HCT116 (cell line): ENCODE data around the gene BCAR3. TPM values are rescaled to one million over a fixed set of nuclear protein-coding genes. Genes with fewer than 3 reads are reported as not detected.

Source experiments
- ATAC-seq: fragments of 200-7000 bp; cut with Tn5 transposase; 2 replicates; pipeline ENCODE4 v1.9.1; 2020; ENCODE audit warnings: mild to moderate bottlenecking, moderate library complexity
- BruUV-seq: library from RNA; stranded (reverse); fragments of 400-500 nt; replicated peaks from 2 replicates; lab custom pipeline; 2021; lab: Mats Ljungman, UMichigan
- CTCF ChIA-PET: fragments of 300-600 bp; sonication (Branson Sonifier 250); formaldehyde crosslinking; loops from one replicate; lab custom pipeline; 2021; ENCODE audit warnings: antibody characterized with exemption; lab: Charles Lee
- POLR2A ChIA-PET: fragments of 300-600, 350-600 bp; sonication (Branson Sonifier 250); formaldehyde crosslinking; loops from one replicate; lab custom pipeline; 2021; ENCODE audit warnings: antibody characterized with exemption; lab: Charles Lee
- RAD21 ChIA-PET, 2 experiments: fragments of 300-600 bp; sonication (Branson Sonifier 250); formaldehyde crosslinking; loops; one replicate each; lab custom pipeline; 2023; ENCODE audit warnings: low total read pairs in 2 of 2; ENCODE audit not compliant: uncharacterized antibody in 2 of 2, unreplicated experiment in 2 of 2, low non-redundant PET in 1 of 2; lab: Charles Lee
- DNase-seq: peaks from one replicate; pipeline ENCODE4 v3.0.0-alpha.2; 2010; ENCODE audit warnings: low read depth, low spot score
- H2AFZ ChIP-seq: fragments of 200-600 bp; shearing (Covaris generic), sonication (generic); 2 replicates; pipeline ENCODE4 v1.6.1; 2017; ENCODE audit warnings: low read depth, mixed run types, mixed read lengths, antibody characterized with exemption, low read length; ENCODE audit not compliant: poor library complexity, severe bottlenecking
- H3K27ac ChIP-seq: 2 replicates; pipeline ENCODE4 v1.5.1; 2012; ENCODE audit warnings: low read depth, low read length
- H3K27me3 ChIP-seq: fragments of 200-600 bp; sonication (generic); 2 replicates; pipeline ENCODE4 v1.6.1; 2016; ENCODE audit warnings: mixed run types, low read length, mixed read lengths; ENCODE audit not compliant: insufficient read depth
- H3K36me3 ChIP-seq, 2 experiments: fragments of 200-500 bp in 1 of 2; fragments of 200-600 bp in 1 of 2; sonication (Bioruptor generic) in 1 of 2; sonication (generic) in 1 of 2; 2 replicates each; pipeline versions ENCODE4 v1.5.1 to v1.6.1; 2014 to 2016; ENCODE audit warnings: low read length in 2 of 2, inconsistent platforms in 1 of 2, mixed read lengths in 1 of 2, mixed run types in 1 of 2; ENCODE audit not compliant: insufficient read depth in 2 of 2, control insufficient read depth in 1 of 2
- H3K4me1 ChIP-seq, 2 experiments: fragments of 200-600 bp in 1 of 2; sonication (generic) in 1 of 2; 2 replicates each; pipeline versions ENCODE4 v1.5.1 to v1.6.1; 2012 to 2017; ENCODE audit warnings: low read length in 2 of 2, inconsistent platforms in 1 of 2, mild to moderate bottlenecking in 1 of 2, mixed read lengths in 1 of 2, mixed run types in 1 of 2, moderate library complexity in 1 of 2; ENCODE audit not compliant: insufficient read depth in 2 of 2, control insufficient read depth in 1 of 2
- H3K4me2 ChIP-seq: fragments of 200-600 bp; sonication (generic); 2 replicates; pipeline ENCODE4 v1.6.1; 2017; ENCODE audit warnings: mixed run types, low read length, mixed read lengths
- H3K4me3 ChIP-seq, 2 experiments: fragments of 200-600 bp in 1 of 2; sonication (generic) in 1 of 2; replicated peaks in 1 of 2; 2 replicates each; pipeline ENCODE4 v1.5.1; 2011 to 2016; ENCODE audit warnings: low read length in 2 of 2, control low read depth in 1 of 2, low read depth in 1 of 2, mild to moderate bottlenecking in 1 of 2, mixed read lengths in 1 of 2, mixed run types in 1 of 2
- H3K79me2 ChIP-seq: fragments of 200-600 bp; sonication (generic); 2 replicates; pipeline ENCODE4 v1.6.1; 2017; ENCODE audit warnings: mild to moderate bottlenecking, mixed run types, low read length, moderate library complexity, mixed read lengths; ENCODE audit not compliant: insufficient read depth
- H3K9ac ChIP-seq: fragments of 200-600 bp; sonication (generic); 2 replicates; pipeline ENCODE4 v1.6.1; 2016; ENCODE audit warnings: low read length, mixed read lengths
- H3K9me2 ChIP-seq: fragments of 200-600 bp; sonication (generic), shearing (Covaris generic); 2 replicates; pipeline ENCODE4 v1.6.1; 2017; ENCODE audit warnings: mixed run types, mild to moderate bottlenecking, moderate library complexity; ENCODE audit not compliant: insufficient read depth
- H3K9me3 ChIP-seq, 2 experiments: fragments of 200-500 bp in 1 of 2; fragments of 200-600 bp in 1 of 2; sonication (Bioruptor generic) in 1 of 2; sonication (generic) in 1 of 2; 2 replicates each; pipeline ENCODE4 v1.6.1; 2014 to 2017; ENCODE audit warnings: low read length in 2 of 2, mixed read lengths in 2 of 2, inconsistent platforms in 1 of 2, low read depth in 1 of 2, mild to moderate bottlenecking in 1 of 2, mixed run types in 1 of 2, moderate library complexity in 1 of 2; ENCODE audit not compliant: control insufficient read depth in 1 of 2, insufficient read depth in 1 of 2
- H4K20me1 ChIP-seq: fragments of 200-600 bp; sonication (generic), shearing (Covaris generic); 2 replicates; pipeline ENCODE4 v1.6.1; 2017; ENCODE audit warnings: mixed run types, mild to moderate bottlenecking, moderate library complexity; ENCODE audit not compliant: insufficient read depth
- ATF3 ChIP-seq: IDR thresholded peaks from 2 replicates; pipeline ENCODE4 v1.6.1; 2012
- CBX3 ChIP-seq: IDR thresholded peaks from 2 replicates; pipeline ENCODE4 v1.6.1; 2012; ENCODE audit warnings: low read depth
- CTCF ChIP-seq, 3 experiments: fragments of 200-600 bp in 1 of 3; sonication (generic) in 1 of 3; IDR thresholded peaks in 2 of 3; conservative IDR thresholded peaks in 1 of 3; 2 replicates each; pipeline ENCODE4 v1.5.1; 2012 to 2017; ENCODE audit warnings: low read depth in 2 of 3, low read length in 2 of 3, antibody characterized with exemption in 1 of 3, borderline replicate concordance in 1 of 3, control low read depth in 1 of 3, mild to moderate bottlenecking in 1 of 3, mixed read lengths in 1 of 3, mixed run types in 1 of 3, moderate library complexity in 1 of 3; ENCODE audit not compliant: insufficient read depth in 1 of 3
- ELF1 ChIP-seq: IDR thresholded peaks from 2 replicates; pipeline ENCODE4 v1.6.1; 2012; ENCODE audit warnings: low read depth, borderline replicate concordance
- EZH2 ChIP-seq: fragments of 200-600 bp; sonication (generic); IDR thresholded peaks from 2 replicates; pipeline ENCODE4 v1.6.1; 2017; ENCODE audit warnings: antibody characterized with exemption, mixed run types
- EZH2phosphoT487 ChIP-seq: fragments of 200-600 bp; IDR thresholded peaks from 2 replicates; pipeline ENCODE4 v1.6.1; 2018; ENCODE audit warnings: antibody characterized with exemption, borderline replicate concordance
- FOSL1 ChIP-seq: IDR thresholded peaks from 2 replicates; pipeline ENCODE4 v1.6.1; 2012; ENCODE audit warnings: low read depth
- JUND ChIP-seq: IDR thresholded peaks from 2 replicates; pipeline ENCODE4 v1.6.1; 2012
- MAX ChIP-seq: IDR thresholded peaks from 2 replicates; pipeline ENCODE4 v1.6.1; 2012
- POLR2A ChIP-seq: IDR thresholded peaks from 2 replicates; pipeline ENCODE4 v1.7.0; 2011; ENCODE audit warnings: borderline replicate concordance; ENCODE audit not compliant: insufficient read depth, insufficient read length; ENCODE audit errors: extremely low read depth
- POLR2AphosphoS5 ChIP-seq: IDR thresholded peaks from 2 replicates; pipeline ENCODE4 v1.6.1; 2011; ENCODE audit warnings: mild to moderate bottlenecking, low read depth, low read length, moderate library complexity
- RAD21 ChIP-seq: IDR thresholded peaks from 2 replicates; pipeline ENCODE4 v1.6.1; 2012; ENCODE audit warnings: low read depth, mild to moderate bottlenecking
- SIN3A ChIP-seq: IDR thresholded peaks from 2 replicates; pipeline ENCODE4 v1.6.1; 2012; ENCODE audit warnings: low read depth
- SP1 ChIP-seq: IDR thresholded peaks from 2 replicates; pipeline ENCODE4 v1.6.1; 2012; ENCODE audit warnings: low read depth
- TCF7L2 ChIP-seq: IDR thresholded peaks from 2 replicates; pipeline ENCODE4 v1.7.0; 2011; ENCODE audit warnings: borderline replicate concordance, inconsistent platforms; ENCODE audit not compliant: insufficient read depth, insufficient read length; ENCODE audit errors: extremely low read depth
- YY1 ChIP-seq: IDR thresholded peaks from 2 replicates; pipeline ENCODE4 v1.6.1; 2011; ENCODE audit warnings: low read length, low read depth, moderate library complexity, mild to moderate bottlenecking; ENCODE audit not compliant: insufficient replicate concordance; ENCODE audit errors: extremely low read depth
- ZFX ChIP-seq: fragments of 450-650 bp; IDR thresholded peaks from 2 replicates; pipeline ENCODE4 v1.6.1; 2017
- ZNF274 ChIP-seq: fragments of 200-500 bp; sonication (Bioruptor generic); IDR thresholded peaks from 2 replicates; pipeline ENCODE4 v1.6.1; 2014; ENCODE audit warnings: mild to moderate bottlenecking, low read depth, low read length, inconsistent platforms
- intact Hi-C: fragments of 100-400 bp; cut with micrococcal nuclease; formaldehyde crosslinking; loops from 2 replicates; pipeline ENCODE4 v1.10.0; 2022
- total RNA-seq: library from RNA; stranded (reverse); gene quantifications from one replicate; pipeline ENCODE4 v1.2.1, GENCODE V29; 2021; ENCODE audit not compliant: unreplicated experiment

BCAR3 gene
- total RNA-seq, 1 experiment from 2014 or later, result 24.5 TPM

GRCh38 chr1:93559695-93560094, 121.9 kb downstream of the BCAR3 start:
- Histone ChIP-seq H3K4me1 (no peaks in the 10 kb centered on the region), H3K27ac (no peak overlapping the region), H3K9ac (no peak overlapping the region), H3K4me2 (no peak overlapping the region), H4K20me1 (peaks cover 6% of the 10 kb centered on the region; the same call in 1 of the 2 replicates), H3K9me3 (no peaks in the 10 kb centered on the region), H3K9me2 (no peaks in the 10 kb centered on the region), H3K79me2 (no peaks in the 10 kb centered on the region), H3K4me3 (no peak overlapping the region), H2AFZ (no peak overlapping the region), H3K36me3 (peaks cover 2 to 33% of the 10 kb centered on the region in 2 experiments; a peak in 1 of 4 replicates), H3K27me3 (no peaks in the 10 kb centered on the region)
- TF ChIP-seq POLR2A (no peak), EZH2 (no peak), POLR2AphosphoS5 (no peak), YY1 (no peak), CBX3 (no peak)
- ChIA-PET RAD21 (no interaction called here), POLR2A (no interaction called here), CTCF (interaction anchor here (0.9 kb wide), 1 partner anchor 255 kb away, joined by 3 read pairs; no protein-coding TSS in a partner anchor)
- intact Hi-C loops, result no loop called here
- ATAC-seq, result no peak
- no peak for DNase-seq
- no TSS peak for BruUV-seq

DNA sequence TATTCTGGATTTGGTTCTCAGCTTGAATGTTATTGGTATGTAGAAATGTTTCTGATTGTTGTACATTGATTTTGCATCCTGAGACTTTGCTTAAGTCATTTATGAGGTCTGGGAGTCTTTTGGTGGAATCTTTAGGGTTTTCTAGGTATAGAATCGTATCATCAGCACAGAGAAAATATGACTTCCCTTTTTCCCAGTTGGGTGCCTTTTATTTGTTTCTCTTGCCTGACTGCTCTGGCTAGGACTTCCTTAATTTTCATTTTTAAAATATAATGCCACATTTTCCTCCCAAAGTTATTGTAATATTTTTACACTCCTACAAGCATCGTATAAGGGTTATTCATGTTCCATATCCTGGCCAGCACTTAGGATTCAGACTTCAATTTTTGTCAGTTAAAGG, 122.6 kb downstream of the BCAR3 start:
- no peak overlapping the region for H3K4me3 ChIP-seq
- H3K4me1 ChIP-seq, result peaks cover 0 to 4% of the 10 kb centered on the region in 2 experiments; a peak in 1 of 4 replicates
- no peak overlapping the region for H2AFZ ChIP-seq
- ChIA-PET POLR2A (no interaction called here), CTCF (no interaction called here), RAD21 (no interaction called here)
- no peak overlapping the region for H3K27ac ChIP-seq
- no peaks in the 10 kb centered on the region for H3K9me2 ChIP-seq
- no peak for DNase-seq
- H4K20me1 ChIP-seq, result peaks cover 6% of the 10 kb centered on the region; the same call in 1 of the 2 replicates
- no TSS peak for BruUV-seq
- H3K27me3 ChIP-seq, result no peaks in the 10 kb centered on the region
- H3K36me3 ChIP-seq, result peaks cover 2 to 29% of the 10 kb centered on the region in 2 experiments; a peak in 1 of 4 replicates
- ATAC-seq, result no peak
- H3K79me2 ChIP-seq, result no peaks in the 10 kb centered on the region
- intact Hi-C loops, result no loop called here
- H3K9me3 ChIP-seq, result no peaks in the 10 kb centered on the region
- no peak overlapping the region for H3K9ac ChIP-seq
- H3K4me2 ChIP-seq, result no peak overlapping the region
- TF ChIP-seq ZFX, result no peak
- TF ChIP-seq RAD21, result no peak
- TF ChIP-seq POLR2AphosphoS5, result no peak
- TF ChIP-seq EZH2, result no peak
- no peak for TF ChIP-seq SP1
- TF ChIP-seq MAX, result no peak
- TF ChIP-seq YY1, result no peak
- no peak for TF ChIP-seq EZH2phosphoT487
- TF ChIP-seq CTCF (IDR thresholded peaks at IDR 0.05 in 2 of 3, conservative IDR thresholded peaks at IDR 0.05 in 1 of 3; ENCODE audit: borderline replicate concordance in 1 of 3, insufficient read depth in 1 of 3, low read depth in 2 of 3, low read length in 2 of 3), result no peak
- no peak for TF ChIP-seq POLR2A
- no peak for TF ChIP-seq ATF3
- TF ChIP-seq TCF7L2, result no peak
- no peak for TF ChIP-seq FOSL1
- no peak for TF ChIP-seq SIN3A
- TF ChIP-seq ZNF274, result no peak
- TF ChIP-seq ELF1, result no peak
- TF ChIP-seq JUND, result no peak
